Measurements from ENCODE around the gene COPG1. TPM values are rescaled to one million over a fixed set of nuclear protein-coding genes. Genes with fewer than 3 reads are reported as not detected.

Gene COPG1
- total RNA-seq, 1 experiment from 2014 or later: 191 TPM

- Histone ChIP-seq H3K36me3 (peaks cover 53% of the 10 kb centered on the region), H3K27ac (peak overlapping the region; percentile 73), H3K4me1 (replicated peaks) (peaks cover 8% of the 10 kb centered on the region), H3K4me3 (peak overlapping the region; percentile 92), H3K9me3 (replicated peaks) (no peaks in the 10 kb centered on the region), H3K27me3 (replicated peaks) (no peaks in the 10 kb centered on the region)
- DNase-seq (ENCODE audit: low read depth in 1 of 2, low spot score in 2 of 2): peak; percentile 49 to 59
Observed at GRCh38 chr3:129278966-129279906, 29.8 kb downstream of the COPG1 start.

- DNase-seq (ENCODE audit: low read depth in 1 of 2, low spot score in 2 of 2): no peak
- Histone ChIP-seq H3K27ac (no peak overlapping the region), H3K9me3 (replicated peaks) (no peaks in the 10 kb centered on the region), H3K27me3 (replicated peaks) (no peaks in the 10 kb centered on the region), H3K4me3 (no peak overlapping the region), H3K36me3 (peaks cover 44% of the 10 kb centered on the region), H3K4me1 (replicated peaks) (peaks cover 8% of the 10 kb centered on the region)
Observed at GRCh38 chr3:129280183-129280582, 30.8 kb downstream of the COPG1 start.

DNA sequence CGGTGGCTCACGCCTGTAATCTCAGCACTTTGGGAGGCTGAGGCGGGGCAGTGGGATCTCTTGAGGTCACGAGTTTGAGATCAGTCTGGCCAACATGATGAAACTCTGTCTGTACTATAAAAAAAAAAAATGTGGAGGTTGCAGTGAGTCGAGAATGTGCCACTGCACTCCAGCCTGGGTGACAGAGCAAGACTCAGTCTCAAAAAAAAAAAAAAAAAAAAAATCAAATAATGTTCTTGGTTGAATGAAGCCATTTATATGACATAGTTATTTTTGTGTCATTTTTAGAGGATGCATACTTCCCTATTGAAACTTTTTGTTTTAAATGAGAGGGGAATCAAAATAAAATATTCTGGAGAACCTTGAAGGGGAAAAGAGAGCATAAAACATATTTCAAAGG is 32.3 kb downstream of the COPG1 start:
- Histone ChIP-seq H3K9me3 (replicated peaks) (no peaks in the 10 kb centered on the region), H3K27ac (no peak overlapping the region), H3K4me1 (replicated peaks) (peaks cover 8% of the 10 kb centered on the region), H3K4me3 (no peak overlapping the region), H3K36me3 (peaks cover 29% of the 10 kb centered on the region), H3K27me3 (replicated peaks) (no peaks in the 10 kb centered on the region)
- no peak for DNase-seq (ENCODE audit: low read depth in 1 of 2, low spot score in 2 of 2)

DNA sequence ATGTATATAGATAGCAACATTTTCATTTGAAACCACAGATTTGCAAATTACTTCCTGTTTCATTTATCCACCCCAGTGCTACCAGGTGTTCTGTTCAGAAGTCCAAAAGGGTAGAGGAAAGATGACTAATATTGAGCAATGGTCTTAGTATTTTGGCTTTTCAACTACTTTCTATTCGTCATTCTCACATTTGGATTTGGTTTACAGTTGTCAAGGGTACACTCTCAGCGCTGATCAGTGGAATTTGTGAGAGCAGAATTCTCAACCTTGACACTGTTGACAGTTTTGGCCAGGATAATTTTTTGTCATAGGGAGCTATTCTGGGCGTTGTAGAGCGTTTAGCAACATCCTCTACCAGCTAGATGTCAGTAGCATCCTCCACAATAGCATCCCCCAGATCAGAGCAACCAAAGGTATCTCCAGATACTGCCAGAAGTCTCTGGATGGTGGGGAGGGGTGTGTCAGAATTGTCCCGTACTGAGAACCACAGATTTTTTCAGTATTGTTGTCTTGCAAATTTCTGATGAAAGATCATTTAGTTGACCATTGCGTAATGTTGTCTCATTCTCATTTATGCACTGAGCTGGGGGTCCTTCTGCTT is 33.4 kb downstream of the COPG1 start:
- no peak overlapping the region for H3K4me3 ChIP-seq
- no peaks in the 10 kb centered on the region for H3K9me3 ChIP-seq (replicated peaks)
- H3K27ac ChIP-seq: no peak overlapping the region
- no peaks in the 10 kb centered on the region for H3K27me3 ChIP-seq (replicated peaks)
- H3K36me3 ChIP-seq: peaks cover 20% of the 10 kb centered on the region
- no peak for DNase-seq (ENCODE audit: low read depth in 1 of 2, low spot score in 2 of 2)
- H3K4me1 ChIP-seq (replicated peaks): peaks cover 8% of the 10 kb centered on the region

DNA sequence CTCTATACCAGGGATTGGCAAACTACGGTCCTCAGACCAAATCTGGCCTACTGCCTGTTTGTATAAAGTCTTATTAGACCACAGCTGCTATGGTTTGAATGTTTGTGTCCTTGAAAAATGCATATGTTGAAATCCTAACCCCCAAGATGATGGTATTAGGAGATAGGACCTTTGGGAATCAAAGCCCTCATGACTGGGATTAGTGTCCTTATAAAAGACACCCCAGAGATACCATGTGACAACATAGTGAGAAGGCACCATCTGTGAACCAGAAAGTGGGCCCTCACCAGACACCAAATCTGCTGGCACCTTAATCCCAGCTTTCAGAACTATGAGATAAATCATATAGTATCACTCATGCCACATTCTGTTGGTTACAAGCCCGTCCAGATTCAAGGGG is 36.7 kb downstream of the COPG1 start:
- Histone ChIP-seq H3K4me1 (replicated peaks) (no peaks in the 10 kb centered on the region), H3K27me3 (replicated peaks) (no peaks in the 10 kb centered on the region), H3K27ac (no peak overlapping the region), H3K36me3 (peaks cover 24% of the 10 kb centered on the region), H3K4me3 (no peak overlapping the region), H3K9me3 (replicated peaks) (no peaks in the 10 kb centered on the region)
- no peak for DNase-seq (ENCODE audit: low read depth in 1 of 2, low spot score in 2 of 2)

- no peaks in the 10 kb centered on the region for H3K4me1 ChIP-seq (replicated peaks)
- H3K4me3 ChIP-seq: no peak overlapping the region
- no peak for DNase-seq (ENCODE audit: low read depth in 1 of 2, low spot score in 2 of 2)
- H3K9me3 ChIP-seq (replicated peaks): no peaks in the 10 kb centered on the region
- peaks cover 40% of the 10 kb centered on the region for H3K36me3 ChIP-seq
- H3K27me3 ChIP-seq (replicated peaks): no peaks in the 10 kb centered on the region
- H3K27ac ChIP-seq: no peak overlapping the region
Observed at GRCh38 chr3:129288446-129288845, 39.0 kb downstream of the COPG1 start.

DNA sequence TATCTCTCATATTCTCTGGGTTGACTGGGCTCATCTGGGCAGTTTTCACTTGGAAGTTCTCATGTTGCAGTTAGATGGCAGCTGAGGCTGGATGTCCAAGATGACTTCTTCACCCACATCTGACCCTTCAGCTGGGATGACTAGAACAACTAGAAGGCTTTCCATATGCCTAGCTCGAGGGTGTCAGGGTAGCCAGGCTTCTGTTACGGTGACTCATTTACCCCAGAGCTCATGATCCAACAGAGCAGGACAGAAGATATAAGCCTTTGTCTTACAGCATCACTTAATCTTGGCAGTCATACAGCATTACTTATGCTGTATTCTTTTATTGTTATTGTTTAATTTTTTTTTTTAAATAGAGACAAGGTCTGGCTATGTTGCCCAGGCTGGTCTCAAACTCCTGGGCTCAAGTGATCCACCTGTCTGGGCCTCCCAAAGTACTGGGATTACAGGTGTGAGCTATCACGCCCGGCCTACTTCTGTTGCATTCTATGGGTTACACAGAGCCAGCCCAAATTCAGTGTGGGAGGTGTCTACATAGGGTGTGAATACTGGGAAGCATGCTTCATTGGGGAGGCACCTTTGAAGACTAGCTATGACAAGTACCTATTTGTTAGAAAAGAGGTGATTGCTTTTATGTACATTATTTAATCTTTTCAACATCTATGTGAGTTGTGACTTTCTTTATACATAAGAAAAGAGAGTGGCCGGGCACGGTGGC is 40.0 kb downstream of the COPG1 start:
- Histone ChIP-seq H3K36me3 (peaks cover 43% of the 10 kb centered on the region), H3K27ac (no peak overlapping the region), H3K4me3 (no peak overlapping the region), H3K27me3 (replicated peaks) (no peaks in the 10 kb centered on the region), H3K4me1 (replicated peaks) (no peaks in the 10 kb centered on the region), H3K9me3 (replicated peaks) (no peaks in the 10 kb centered on the region)
- no peak for DNase-seq (ENCODE audit: low read depth in 1 of 2, low spot score in 2 of 2)

DNA sequence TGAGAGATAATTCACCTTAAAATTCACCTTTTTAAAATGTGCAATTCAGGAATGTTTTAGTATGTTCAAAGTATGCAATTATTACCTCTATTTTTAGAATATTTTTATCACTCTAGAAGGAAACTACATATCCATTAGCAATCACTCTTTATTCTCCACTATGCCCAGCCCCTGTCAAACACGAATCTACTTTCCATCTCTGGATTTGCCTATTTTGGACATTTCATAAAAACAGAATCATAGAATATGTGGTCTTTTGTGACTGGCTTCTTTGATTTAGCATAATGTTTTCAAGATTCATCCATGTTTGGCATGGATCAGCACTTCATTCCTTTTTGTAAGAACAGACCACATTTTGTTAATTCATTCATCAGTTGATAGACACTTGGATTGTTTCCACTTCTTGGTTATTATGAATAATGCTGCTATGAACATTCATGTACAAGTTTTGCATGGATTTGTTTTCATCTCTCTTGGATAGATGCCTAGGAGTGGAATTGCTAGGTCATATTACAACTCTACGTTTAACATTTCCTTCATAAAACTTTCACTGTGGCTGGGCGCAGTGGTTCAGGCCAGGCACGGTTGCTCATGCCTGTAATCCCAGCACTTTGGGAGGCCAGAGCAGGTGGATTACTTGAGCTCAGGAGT is 42.0 kb downstream of the COPG1 start:
- Histone ChIP-seq H3K4me1 (replicated peaks) (no peaks in the 10 kb centered on the region), H3K4me3 (no peak overlapping the region), H3K27ac (no peak overlapping the region), H3K9me3 (replicated peaks) (no peaks in the 10 kb centered on the region), H3K36me3 (peaks cover 54% of the 10 kb centered on the region), H3K27me3 (replicated peaks) (no peaks in the 10 kb centered on the region)
- no peak for DNase-seq (ENCODE audit: low read depth in 1 of 2, low spot score in 2 of 2)

DNA sequence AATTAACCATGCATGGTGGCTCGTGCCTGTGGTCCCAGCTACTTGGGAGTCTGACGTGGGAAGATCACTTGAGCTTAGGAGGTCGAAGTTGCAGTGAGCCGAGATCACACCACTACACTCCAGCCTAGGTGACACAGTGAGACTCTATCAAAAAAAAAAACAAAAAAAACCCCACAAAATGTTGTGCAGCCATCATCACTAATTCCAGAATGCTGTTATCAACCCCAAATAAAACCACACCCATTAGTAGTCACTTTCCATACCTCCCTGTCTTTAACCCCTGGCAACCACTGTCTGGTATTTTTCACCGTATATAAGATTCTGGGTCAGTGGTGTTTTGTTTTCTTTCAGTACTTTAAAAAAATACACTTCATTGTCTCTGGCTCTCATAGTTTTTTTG is 45.9 kb downstream of the COPG1 start:
- no peak for DNase-seq (ENCODE audit: low read depth in 1 of 2, low spot score in 2 of 2)
- peaks cover 67% of the 10 kb centered on the region for H3K36me3 ChIP-seq
- H3K4me3 ChIP-seq: no peak overlapping the region
- no peak overlapping the region for H3K27ac ChIP-seq
- no peaks in the 10 kb centered on the region for H3K9me3 ChIP-seq (replicated peaks)
- no peaks in the 10 kb centered on the region for H3K27me3 ChIP-seq (replicated peaks)
- H3K4me1 ChIP-seq (replicated peaks): no peaks in the 10 kb centered on the region

DNA sequence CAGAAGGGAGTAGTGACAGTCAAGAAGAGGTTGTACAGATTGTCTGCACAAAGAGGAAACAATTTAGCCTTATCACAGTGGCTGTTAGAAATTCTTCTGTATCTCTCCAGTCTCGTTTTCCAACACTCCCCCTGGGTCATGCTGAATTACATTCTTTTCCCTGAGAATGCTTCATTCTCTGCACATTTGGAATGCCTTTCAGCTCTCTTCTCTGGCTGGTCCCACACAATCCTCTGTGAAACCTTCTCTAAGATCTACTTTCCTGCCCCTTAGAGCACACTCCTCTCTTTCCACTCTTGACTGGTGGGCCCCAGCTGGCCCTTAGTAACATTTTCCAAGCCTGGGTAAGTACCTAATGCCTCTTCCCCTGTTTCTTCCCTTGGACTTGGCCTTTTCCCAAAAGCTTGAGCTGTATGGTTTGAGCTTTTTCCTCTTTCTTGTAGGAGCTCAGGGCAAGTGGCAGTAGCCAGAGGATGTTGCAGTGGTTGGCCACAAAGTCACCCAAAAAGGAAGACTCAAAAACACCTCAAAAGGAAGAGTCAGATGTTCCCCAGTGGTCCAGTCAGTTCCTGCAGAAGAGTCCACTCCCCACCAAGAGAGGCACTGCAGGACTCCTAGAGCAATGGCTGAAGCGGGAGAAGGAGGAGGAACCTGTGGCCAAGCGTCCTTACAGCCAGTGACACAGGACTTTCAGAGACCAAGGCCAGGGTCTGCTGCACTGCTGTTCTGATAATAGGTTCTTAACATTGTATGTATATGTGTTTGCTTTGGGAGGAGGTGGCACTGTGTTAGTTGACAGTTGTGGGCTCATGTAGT is 54.9 kb downstream of the COPG1 start:
- no peaks in the 10 kb centered on the region for H3K9me3 ChIP-seq (replicated peaks)
- H3K36me3 ChIP-seq: peaks cover 34% of the 10 kb centered on the region
- H3K4me1 ChIP-seq (replicated peaks): no peaks in the 10 kb centered on the region
- H3K4me3 ChIP-seq: no peak overlapping the region
- H3K27ac ChIP-seq: no peak overlapping the region
- no peak for DNase-seq (ENCODE audit: low read depth in 1 of 2, low spot score in 2 of 2)
- H3K27me3 ChIP-seq (replicated peaks): no peaks in the 10 kb centered on the region

DNA sequence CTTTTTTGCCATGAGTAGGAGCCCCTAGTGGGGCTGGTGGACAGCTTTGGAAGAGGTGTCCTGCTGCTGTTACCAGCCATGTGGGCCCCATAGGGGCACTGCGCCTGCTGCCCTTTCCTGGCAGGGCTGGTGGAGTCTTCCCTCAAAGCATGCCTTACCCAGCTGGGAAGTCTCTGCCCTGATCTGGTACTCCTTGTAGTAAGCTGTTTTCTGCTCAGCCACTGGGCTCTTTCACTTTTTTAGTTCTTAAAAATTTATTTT is 55.5 kb downstream of the COPG1 start:
- Histone ChIP-seq H3K9me3 (replicated peaks) (no peaks in the 10 kb centered on the region), H3K36me3 (peaks cover 34% of the 10 kb centered on the region), H3K4me3 (no peak overlapping the region), H3K4me1 (replicated peaks) (no peaks in the 10 kb centered on the region), H3K27ac (no peak overlapping the region), H3K27me3 (replicated peaks) (no peaks in the 10 kb centered on the region)
- DNase-seq (ENCODE audit: low read depth in 1 of 2, low spot score in 2 of 2): no peak

DNA sequence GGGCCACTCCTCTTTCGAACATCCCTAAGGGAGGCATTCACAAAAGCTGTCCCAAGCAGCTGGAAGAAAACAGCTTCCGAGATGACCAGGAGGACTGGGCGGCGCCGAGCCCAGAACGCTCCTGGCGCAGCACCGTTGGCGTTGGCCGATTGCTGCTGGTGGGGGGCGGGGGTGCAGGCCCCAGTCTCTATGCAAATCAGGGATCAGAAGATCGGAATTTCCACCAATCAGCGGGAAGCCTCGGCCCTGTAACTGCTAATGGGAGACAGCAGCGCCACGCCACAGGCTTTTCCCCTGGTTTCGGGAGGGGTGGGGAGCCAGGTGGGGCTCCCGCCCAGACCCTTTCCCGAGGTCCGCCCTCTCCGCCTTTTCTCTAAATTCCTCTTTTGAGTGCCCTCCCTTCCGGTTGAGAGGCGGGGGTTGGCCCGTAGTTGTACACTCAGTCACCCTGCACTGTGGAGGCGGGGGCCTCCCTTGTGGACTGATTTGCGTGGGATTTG is 56.2 kb downstream of the COPG1 start:
- peaks cover 29% of the 10 kb centered on the region for H3K36me3 ChIP-seq
- no peak overlapping the region for H3K4me3 ChIP-seq
- H3K4me1 ChIP-seq (replicated peaks): no peaks in the 10 kb centered on the region
- H3K9me3 ChIP-seq (replicated peaks): no peaks in the 10 kb centered on the region
- DNase-seq (ENCODE audit: low read depth in 1 of 2, low spot score in 2 of 2): no peak
- H3K27ac ChIP-seq: no peak overlapping the region
- no peaks in the 10 kb centered on the region for H3K27me3 ChIP-seq (replicated peaks)

DNA sequence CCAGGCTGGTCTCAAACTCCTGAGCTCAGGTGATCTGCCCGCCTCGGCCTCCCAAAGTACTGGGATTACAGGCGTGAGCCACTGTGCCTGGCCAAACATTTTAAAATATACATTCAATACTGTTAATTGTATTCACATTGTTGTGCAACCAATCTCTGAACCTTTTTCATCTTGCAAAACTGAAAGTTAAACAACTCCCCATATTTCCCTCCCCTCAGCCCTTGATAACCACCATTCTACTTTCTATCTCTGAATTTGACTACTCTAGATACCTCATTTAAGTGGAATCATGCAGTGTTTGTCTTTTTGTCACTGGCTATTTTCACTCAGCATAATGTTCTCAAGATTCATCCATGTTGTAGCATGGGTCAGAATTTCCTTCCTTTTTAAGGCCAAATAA is 59.2 kb downstream of the COPG1 start:
- Histone ChIP-seq H3K4me1 (replicated peaks) (peaks cover 3% of the 10 kb centered on the region), H3K36me3 (peaks cover 25% of the 10 kb centered on the region), H3K27me3 (replicated peaks) (0 out of 2 replicates have a peak, but pooled peaks cover 3% of the 10 kb centered on the region), H3K27ac (no peak overlapping the region), H3K4me3 (no peak overlapping the region), H3K9me3 (replicated peaks) (no peaks in the 10 kb centered on the region)
- DNase-seq (ENCODE audit: low read depth in 1 of 2, low spot score in 2 of 2): no peak
